Measurements from ENCODE around the gene LYRM9.

- TF ChIP-seq CTCF (conservative IDR thresholded peaks at IDR 0.05; ENCODE audit: low read depth, low read length) (no peak), EZH2 (IDR thresholded peaks at IDR 0.05; ENCODE audit: borderline replicate concordance, low read depth, low read length, poor library complexity, severe bottlenecking) (no peak)
Measured at GRCh38 chr17:27893841-27894503, 807 bp upstream of the LYRM9 start.

All from A673 (cell line).